Vagina (tissue), 2 donors: Measurements from ENCODE around the gene EFNA1. TPM values are rescaled to one million over a fixed set of nuclear protein-coding genes. Genes with fewer than 3 reads are reported as not detected.
"Not testable (repeated sequence)": the region's sequence is repeated elsewhere in the genome, so short reads cannot be mapped to it uniquely, and the experiment has no call there.

Experiments used
- DNase-seq, 2 donors: peaks; one replicate each; pipeline ENCODE4 v3.0.0-alpha.2; 2017; ENCODE audit errors: extremely low spot score in 2 of 2
- H3K27ac ChIP-seq: fragments of 200-600 bp; sonication (generic); one replicate; pipeline ENCODE4 v1.5.1; 2019
- H3K27me3 ChIP-seq: fragments of 200-600 bp; sonication (generic); one replicate; pipeline ENCODE4 v1.5.1; 2019
- H3K36me3 ChIP-seq, 2 donors: fragments of 200-600 bp; sonication (generic); one replicate each; pipeline ENCODE4 v1.5.1; 2017 to 2019
- H3K4me1 ChIP-seq: fragments of 200-600 bp; sonication (generic); one replicate; pipeline ENCODE4 v1.5.1; 2019
- H3K4me3 ChIP-seq, 2 donors: fragments of 200-600 bp; sonication (generic); 1 replicate in 1 of 2; 2 replicates in 1 of 2; pipeline ENCODE4 v1.5.1; 2016 to 2019
- H3K9me3 ChIP-seq: fragments of 200-600 bp; sonication (generic); one replicate; pipeline ENCODE4 v1.5.1; 2019
- POLR2A ChIP-seq, 2 donors: fragments of 450-650 bp; IDR thresholded peaks; one replicate each; pipeline ENCODE4 v1.6.1; 2017; ENCODE audit warnings: antibody characterized with exemption in 2 of 2, mild to moderate bottlenecking in 2 of 2, moderate library complexity in 2 of 2
- POLR2AphosphoS5 ChIP-seq, 2 donors: sonication (generic); formaldehyde crosslinking; IDR thresholded peaks; one replicate each; pipeline ENCODE4 v1.9.0; 2017; ENCODE audit warnings: antibody characterized with exemption in 2 of 2, mild to moderate bottlenecking in 2 of 2, low read depth in 1 of 2; ENCODE audit not compliant: insufficient read depth in 1 of 2
- intact Hi-C: fragments of 100-400 bp; cut with DNase I; formaldehyde crosslinking; loops from one replicate; pipeline ENCODE4 v1.15.1; 2023
- total RNA-seq: library from RNA; depleted of rRNA; stranded (reverse); fragments of >200 nt; gene quantifications from one replicate; pipeline ENCODE4 v1.2.3, GENCODE V29; 2016
- TF ChIP-seq, protein P1 (sequence below), 3 experiments: fragments of 450-650 bp in 2 of 3; fragments of 200-600 bp in 1 of 3; sonication (generic) in 1 of 3; IDR thresholded peaks; one replicate each; pipeline ENCODE4 v1.5.1; 2017 to 2019; ENCODE audit warnings: antibody characterized with exemption in 3 of 3, mild to moderate bottlenecking in 2 of 3, moderate library complexity in 2 of 3

Gene EFNA1
- total RNA-seq, 1 donor from 2014 or later = 57.9 TPM

DNA sequence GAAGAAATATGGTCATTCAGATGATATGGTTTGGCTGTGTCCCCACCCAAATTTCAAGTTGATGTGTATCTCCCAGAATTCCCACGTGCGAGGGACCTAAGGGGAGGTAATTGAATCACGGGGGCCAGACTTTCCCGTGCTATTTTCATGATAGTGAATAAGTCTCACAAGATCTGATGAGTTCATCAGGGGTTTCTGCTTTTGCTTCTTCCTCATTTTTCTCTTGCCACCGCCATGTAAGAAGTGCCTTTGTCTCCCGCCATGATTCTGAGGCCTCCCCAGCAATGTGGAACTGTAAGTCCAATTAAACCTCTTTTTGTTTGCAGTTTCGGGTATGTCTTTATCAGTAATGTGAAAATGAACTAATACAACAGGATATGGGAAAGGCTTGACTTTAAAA, 14.1 kb downstream of the EFNA1 start:
- Histone ChIP-seq H3K27me3 (no peaks in the 10 kb centered on the region), H3K4me1 (peaks cover 28% of the 10 kb centered on the region), H3K4me3 (no peak overlapping the region), H3K27ac (no peak overlapping the region), H3K9me3 (no peaks in the 10 kb centered on the region), H3K36me3 (no peaks in the 10 kb centered on the region)
- TF ChIP-seq, protein P1, sequence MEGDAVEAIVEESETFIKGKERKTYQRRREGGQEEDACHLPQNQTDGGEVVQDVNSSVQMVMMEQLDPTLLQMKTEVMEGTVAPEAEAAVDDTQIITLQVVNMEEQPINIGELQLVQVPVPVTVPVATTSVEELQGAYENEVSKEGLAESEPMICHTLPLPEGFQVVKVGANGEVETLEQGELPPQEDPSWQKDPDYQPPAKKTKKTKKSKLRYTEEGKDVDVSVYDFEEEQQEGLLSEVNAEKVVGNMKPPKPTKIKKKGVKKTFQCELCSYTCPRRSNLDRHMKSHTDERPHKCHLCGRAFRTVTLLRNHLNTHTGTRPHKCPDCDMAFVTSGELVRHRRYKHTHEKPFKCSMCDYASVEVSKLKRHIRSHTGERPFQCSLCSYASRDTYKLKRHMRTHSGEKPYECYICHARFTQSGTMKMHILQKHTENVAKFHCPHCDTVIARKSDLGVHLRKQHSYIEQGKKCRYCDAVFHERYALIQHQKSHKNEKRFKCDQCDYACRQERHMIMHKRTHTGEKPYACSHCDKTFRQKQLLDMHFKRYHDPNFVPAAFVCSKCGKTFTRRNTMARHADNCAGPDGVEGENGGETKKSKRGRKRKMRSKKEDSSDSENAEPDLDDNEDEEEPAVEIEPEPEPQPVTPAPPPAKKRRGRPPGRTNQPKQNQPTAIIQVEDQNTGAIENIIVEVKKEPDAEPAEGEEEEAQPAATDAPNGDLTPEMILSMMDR (IDR thresholded peaks at IDR 0.05) = no peak
- TF ChIP-seq POLR2A (IDR thresholded peaks at IDR 0.05) (no peak), POLR2AphosphoS5 (IDR thresholded peaks at IDR 0.05; ENCODE audit: insufficient read depth in 1 of 2, low read depth in 1 of 2) (no peak)
- intact Hi-C loops = loop anchor here (5.0 kb wide), 1 partner anchor 329 kb away; no protein-coding TSS in a partner anchor
- DNase-seq = no peak

DNA sequence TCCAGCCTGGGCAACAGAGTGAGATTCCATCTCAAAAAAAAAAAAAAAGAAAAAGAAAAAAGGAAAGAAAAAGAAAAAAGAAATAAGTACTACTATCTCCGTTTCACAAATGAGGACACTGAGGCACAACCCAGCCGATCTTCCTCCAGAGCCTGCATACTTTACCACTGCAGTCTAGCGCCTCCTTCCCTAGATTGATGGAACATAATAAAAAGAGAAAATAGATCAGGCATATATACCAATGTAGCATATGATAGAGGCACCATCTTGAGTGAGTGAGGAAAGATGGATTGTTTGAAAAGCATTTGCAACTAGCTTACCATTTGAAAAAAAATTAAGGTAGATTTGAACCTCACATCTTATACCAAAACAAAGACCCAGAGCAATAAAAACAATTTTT, 17.8 kb downstream of the EFNA1 start:
- no peaks in the 10 kb centered on the region for H3K36me3 ChIP-seq
- intact Hi-C loops = no loop called here
- no peak for DNase-seq
- H3K27me3 ChIP-seq = no peaks in the 10 kb centered on the region
- H3K4me1 ChIP-seq = no peaks in the 10 kb centered on the region
- no peaks in the 10 kb centered on the region for H3K9me3 ChIP-seq
- no peak overlapping the region for H3K4me3 ChIP-seq
- TF ChIP-seq POLR2A (IDR thresholded peaks at IDR 0.05) (no peak), POLR2AphosphoS5 (IDR thresholded peaks at IDR 0.05; ENCODE audit: insufficient read depth in 1 of 2, low read depth in 1 of 2) (no peak)
- TF ChIP-seq, protein P1 (IDR thresholded peaks at IDR 0.05) = no peak
- H3K27ac ChIP-seq = no peak overlapping the region

DNA sequence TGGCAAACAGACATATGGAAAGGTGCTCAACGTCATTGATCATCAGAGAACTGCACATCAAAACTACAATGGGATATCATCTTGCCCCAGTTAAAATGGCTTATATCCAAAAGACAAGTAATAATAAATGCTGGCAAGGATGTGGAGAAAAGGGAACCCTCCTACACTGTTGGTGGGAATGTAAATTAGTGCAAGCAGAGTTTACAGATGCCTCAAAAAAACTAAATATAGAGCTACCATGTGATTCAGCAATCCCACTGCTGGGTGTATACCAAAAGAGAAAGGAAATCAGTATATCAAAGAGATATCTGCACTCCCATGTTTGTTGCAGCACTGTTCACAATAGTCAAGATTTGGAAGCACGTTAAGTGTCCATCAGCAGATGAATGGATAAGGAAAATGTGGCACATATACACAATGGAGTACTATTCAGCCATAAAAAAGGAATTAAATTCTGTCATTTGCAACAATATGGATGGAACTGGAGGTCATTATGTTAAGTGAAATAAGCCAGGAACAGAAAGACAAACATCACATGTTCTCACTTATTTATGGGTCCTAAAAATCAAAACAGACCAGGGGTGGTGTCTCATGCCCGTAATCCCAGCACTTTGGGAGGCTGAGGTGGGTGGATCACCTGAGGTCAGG, 28.4 kb downstream of the EFNA1 start:
- H3K4me3 ChIP-seq, H3K4me1 ChIP-seq, H3K9me3 ChIP-seq, DNase-seq, intact Hi-C loops, H3K27me3 ChIP-seq, H3K36me3 ChIP-seq, H3K27ac ChIP-seq: not testable (repeated sequence)

DNA sequence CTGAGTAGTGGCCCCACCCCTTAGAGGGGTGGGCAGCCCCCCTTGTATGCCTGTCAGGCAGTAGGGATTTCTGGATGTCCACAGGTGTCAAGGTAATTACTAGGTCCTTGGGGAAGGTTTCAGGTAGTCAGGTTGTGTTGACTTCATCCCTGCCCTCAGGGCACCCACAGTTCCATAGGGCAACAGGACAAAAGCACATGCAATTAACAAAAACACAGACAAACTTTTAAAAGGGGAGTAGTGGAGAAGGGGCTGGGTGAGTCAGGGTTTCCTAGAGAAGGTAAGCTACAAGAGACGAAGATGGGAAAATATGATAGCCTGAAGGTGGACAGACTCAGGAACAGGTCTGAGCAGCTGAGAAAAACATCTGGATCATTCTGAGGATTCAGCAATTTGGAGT, 31.3 kb downstream of the EFNA1 start:
- DNase-seq = no peak
- Histone ChIP-seq H3K27me3 (no peaks in the 10 kb centered on the region), H3K4me1 (no peaks in the 10 kb centered on the region), H3K36me3 (no peaks in the 10 kb centered on the region), H3K9me3 (no peaks in the 10 kb centered on the region), H3K4me3 (no peak overlapping the region), H3K27ac (no peak overlapping the region)
- TF ChIP-seq POLR2A (IDR thresholded peaks at IDR 0.05) (no peak), POLR2AphosphoS5 (IDR thresholded peaks at IDR 0.05; ENCODE audit: insufficient read depth in 1 of 2, low read depth in 1 of 2) (no peak)
- TF ChIP-seq, protein P1 (IDR thresholded peaks at IDR 0.05) = no peak
- intact Hi-C loops = no loop called here

DNA sequence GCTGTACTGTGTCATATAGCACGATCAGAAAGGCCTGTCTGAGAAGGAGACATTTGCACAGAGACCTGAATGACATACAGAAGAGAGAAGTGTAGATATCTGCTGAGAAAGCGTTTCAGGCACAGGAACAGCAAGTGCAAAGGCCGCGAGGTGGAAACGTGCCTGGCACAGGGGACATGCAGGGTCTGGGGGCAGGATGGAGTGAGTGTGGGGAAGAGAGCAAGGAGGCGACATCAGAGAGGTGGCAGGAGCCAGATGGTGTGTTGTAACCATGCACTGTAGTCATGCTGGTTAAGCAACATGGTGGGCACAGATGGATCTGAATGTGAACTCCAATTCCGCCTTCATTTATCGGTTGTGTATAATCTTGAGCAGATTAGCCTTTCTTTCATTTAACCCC, 32.5 kb downstream of the EFNA1 start:
- Histone ChIP-seq H3K27ac (no peak overlapping the region), H3K9me3 (no peaks in the 10 kb centered on the region), H3K4me3 (no peak overlapping the region), H3K27me3 (no peaks in the 10 kb centered on the region), H3K4me1 (no peaks in the 10 kb centered on the region), H3K36me3 (no peaks in the 10 kb centered on the region)
- TF ChIP-seq, protein P1 (IDR thresholded peaks at IDR 0.05) = no peak
- TF ChIP-seq POLR2AphosphoS5 (IDR thresholded peaks at IDR 0.05; ENCODE audit: insufficient read depth in 1 of 2, low read depth in 1 of 2) (no peak), POLR2A (IDR thresholded peaks at IDR 0.05) (no peak)
- no peak for DNase-seq
- intact Hi-C loops = no loop called here

DNA sequence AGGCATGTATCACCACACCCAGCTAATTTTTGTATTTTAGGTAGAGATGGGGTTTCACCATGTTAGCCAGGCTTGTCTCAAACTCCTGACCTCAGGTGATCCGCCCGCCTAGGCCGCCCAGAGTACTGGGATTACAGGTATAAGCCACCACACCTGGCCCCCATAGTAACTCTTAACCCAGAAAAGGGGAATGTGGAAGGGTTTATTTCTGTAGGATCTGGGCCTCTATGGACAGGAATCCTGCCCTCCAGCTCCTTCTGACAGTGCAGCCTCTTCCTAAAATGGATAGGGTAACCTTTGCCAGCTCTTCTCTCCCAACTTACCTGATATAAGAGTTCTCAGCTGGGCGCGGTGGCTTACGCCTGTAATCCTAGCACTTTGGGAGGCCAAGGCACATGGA, 35.0 kb downstream of the EFNA1 start:
- DNase-seq, intact Hi-C loops, H3K4me3 ChIP-seq, H3K27me3 ChIP-seq, H3K9me3 ChIP-seq, H3K36me3 ChIP-seq, H3K27ac ChIP-seq: not testable (repeated sequence)
- H3K4me1 ChIP-seq = peaks cover 17% of the 10 kb centered on the region

DNA sequence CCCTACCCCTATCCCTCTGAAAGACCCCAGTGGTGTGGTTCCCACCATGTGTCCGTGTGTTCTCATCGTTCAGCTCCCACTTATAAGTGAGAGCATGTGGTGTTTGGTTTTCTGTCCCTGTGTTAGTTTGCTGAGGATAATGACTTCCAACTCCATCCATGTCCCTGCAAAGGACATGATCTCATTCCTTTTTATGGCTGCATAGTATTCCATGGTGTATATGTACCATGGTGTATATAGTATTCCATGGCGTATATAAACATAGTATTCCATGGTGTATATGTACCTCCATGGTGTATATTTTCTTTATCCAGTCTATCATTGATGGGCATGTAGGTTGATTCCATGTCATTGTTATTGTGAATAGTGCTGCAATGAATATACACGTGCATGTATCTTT, 36.1 kb downstream of the EFNA1 start:
- H3K9me3 ChIP-seq, H3K4me3 ChIP-seq, DNase-seq, intact Hi-C loops, H3K27me3 ChIP-seq, H3K27ac ChIP-seq, H3K36me3 ChIP-seq: not testable (repeated sequence)
- H3K4me1 ChIP-seq = peaks cover 21% of the 10 kb centered on the region

DNA sequence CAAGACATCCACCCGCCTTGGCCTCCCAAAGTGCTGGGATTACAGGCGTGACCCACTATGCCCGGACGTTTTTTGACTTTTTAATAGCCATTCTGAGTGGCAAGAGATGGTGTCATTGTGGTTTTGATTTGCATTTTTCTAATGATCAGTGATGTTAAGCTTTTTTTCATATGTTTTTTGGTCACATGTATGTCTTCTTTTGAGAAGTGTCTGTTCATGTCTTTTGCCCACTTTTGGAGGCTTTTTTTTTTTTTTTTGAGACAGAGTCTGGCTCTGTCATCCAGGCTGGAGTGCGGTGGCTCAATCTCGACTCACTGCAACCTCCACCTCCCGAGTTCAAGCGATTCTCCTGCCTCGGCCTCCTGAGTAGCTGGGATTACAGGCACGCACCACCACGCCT, 36.9 kb downstream of the EFNA1 start:
- intact Hi-C loops, DNase-seq: not testable (repeated sequence)
- peaks cover 0 to 10% of the 10 kb centered on the region in 2 donors for H3K36me3 ChIP-seq

More for the DNA sequence above, 36.9 kb downstream of the EFNA1 start:
- not testable (repeated sequence) for H3K4me3 ChIP-seq, H3K27me3 ChIP-seq, H3K27ac ChIP-seq, H3K9me3 ChIP-seq
- peaks cover 21% of the 10 kb centered on the region for H3K4me1 ChIP-seq
